OCI-LY1 (cell line): Measurements from ENCODE around the gene TARBP2.
A peak's percentile ranks its signal among the peaks of the same experiment; 100 is the strongest.

Experiments used
- EZH2 ChIP-seq: fragments of 200-600 bp; sonication (generic), shearing (Covaris generic); IDR thresholded peaks from 2 replicates; pipeline ENCODE4 v1.8.0; 2017; ENCODE audit warnings: borderline replicate concordance, mixed run types, mild to moderate bottlenecking, antibody characterized with exemption, low read length, moderate library complexity, mixed read lengths
- TF ChIP-seq, protein P1 (sequence below): fragments of 200-600 bp; sonication (generic), shearing (Covaris generic); IDR thresholded peaks from 2 replicates; pipeline ENCODE4 v1.5.1; 2017; ENCODE audit warnings: mild to moderate bottlenecking, antibody characterized with exemption, low read length, moderate library complexity, mixed read lengths

DNA sequence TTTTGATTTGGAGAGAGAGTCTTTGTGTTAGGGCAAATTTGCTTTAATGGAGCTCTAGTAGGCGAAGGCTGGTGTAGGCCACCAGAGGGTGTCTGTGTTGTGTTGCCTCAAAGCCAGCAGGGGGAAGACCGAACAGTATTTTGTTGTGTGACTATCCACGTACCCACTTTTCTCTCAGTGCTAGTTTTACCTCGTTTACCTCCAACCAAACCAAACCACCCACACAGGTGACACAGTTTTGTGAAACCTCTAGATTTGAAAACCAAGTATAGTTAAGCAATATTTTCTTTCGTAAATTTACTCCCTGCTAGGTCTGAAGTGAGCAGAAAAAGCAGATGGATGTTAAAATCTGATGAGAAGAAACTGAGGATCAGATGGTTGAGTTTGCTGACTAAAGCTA lies 42.5 kb downstream of the TARBP2 start:
- TF ChIP-seq, protein P1, sequence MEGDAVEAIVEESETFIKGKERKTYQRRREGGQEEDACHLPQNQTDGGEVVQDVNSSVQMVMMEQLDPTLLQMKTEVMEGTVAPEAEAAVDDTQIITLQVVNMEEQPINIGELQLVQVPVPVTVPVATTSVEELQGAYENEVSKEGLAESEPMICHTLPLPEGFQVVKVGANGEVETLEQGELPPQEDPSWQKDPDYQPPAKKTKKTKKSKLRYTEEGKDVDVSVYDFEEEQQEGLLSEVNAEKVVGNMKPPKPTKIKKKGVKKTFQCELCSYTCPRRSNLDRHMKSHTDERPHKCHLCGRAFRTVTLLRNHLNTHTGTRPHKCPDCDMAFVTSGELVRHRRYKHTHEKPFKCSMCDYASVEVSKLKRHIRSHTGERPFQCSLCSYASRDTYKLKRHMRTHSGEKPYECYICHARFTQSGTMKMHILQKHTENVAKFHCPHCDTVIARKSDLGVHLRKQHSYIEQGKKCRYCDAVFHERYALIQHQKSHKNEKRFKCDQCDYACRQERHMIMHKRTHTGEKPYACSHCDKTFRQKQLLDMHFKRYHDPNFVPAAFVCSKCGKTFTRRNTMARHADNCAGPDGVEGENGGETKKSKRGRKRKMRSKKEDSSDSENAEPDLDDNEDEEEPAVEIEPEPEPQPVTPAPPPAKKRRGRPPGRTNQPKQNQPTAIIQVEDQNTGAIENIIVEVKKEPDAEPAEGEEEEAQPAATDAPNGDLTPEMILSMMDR = peak; percentile 92
- no peak for TF ChIP-seq EZH2
